GM08714 (cell line): ENCODE results near the gene IL20RB.
"Not testable (repeated sequence)": the region's sequence is repeated elsewhere in the genome, so short reads cannot be mapped to it uniquely, and the experiment has no call there.

ENCODE experiments used
- H3K4me3 ChIP-seq: fragments of 200-500 bp; sonication (Bioruptor generic); 2 replicates; pipeline ENCODE4 v1.5.1; 2014; ENCODE audit warnings: mild to moderate bottlenecking, low read length, inconsistent platforms
- ZNF274 ChIP-seq: IDR thresholded peaks from 2 replicates; pipeline ENCODE4 v1.6.1; 2012; ENCODE audit warnings: mild to moderate bottlenecking, low read depth, low read length

Gene IL20RB

GRCh38 chr3:136955813-136956212, 2.0 kb upstream of the IL20RB start:
- no peak for TF ChIP-seq ZNF274
- no peak overlapping the region for H3K4me3 ChIP-seq

- no peak overlapping the region for H3K4me3 ChIP-seq
- no peak for TF ChIP-seq ZNF274
Observed at GRCh38 chr3:136956971-136957370, 812 bp upstream of the IL20RB start.

- no peak overlapping the region for H3K4me3 ChIP-seq
- no peak for TF ChIP-seq ZNF274
Observed at GRCh38 chr3:136958939-136959338, 1.2 kb downstream of the IL20RB start.

DNA sequence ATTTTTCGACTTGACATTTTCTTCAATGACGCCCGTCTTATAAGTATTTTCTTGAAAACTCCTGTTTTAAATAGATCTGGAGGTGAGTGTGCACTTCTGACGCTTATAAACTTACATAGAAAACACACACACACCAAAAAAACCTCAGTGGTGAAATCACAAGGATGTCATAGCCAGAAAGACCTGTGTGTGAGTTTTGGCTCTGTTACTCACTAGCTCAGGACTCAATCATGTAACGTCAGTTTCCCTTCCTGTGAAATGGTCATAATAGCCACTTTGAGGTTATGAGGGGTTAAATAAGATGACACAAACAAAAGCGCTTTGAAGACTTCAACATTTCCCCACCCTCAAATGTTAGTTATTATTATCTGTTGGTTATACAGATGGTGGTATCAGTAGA, 1.8 kb downstream of the IL20RB start:
- TF ChIP-seq ZNF274, result no peak
- H3K4me3 ChIP-seq, result no peak overlapping the region

DNA sequence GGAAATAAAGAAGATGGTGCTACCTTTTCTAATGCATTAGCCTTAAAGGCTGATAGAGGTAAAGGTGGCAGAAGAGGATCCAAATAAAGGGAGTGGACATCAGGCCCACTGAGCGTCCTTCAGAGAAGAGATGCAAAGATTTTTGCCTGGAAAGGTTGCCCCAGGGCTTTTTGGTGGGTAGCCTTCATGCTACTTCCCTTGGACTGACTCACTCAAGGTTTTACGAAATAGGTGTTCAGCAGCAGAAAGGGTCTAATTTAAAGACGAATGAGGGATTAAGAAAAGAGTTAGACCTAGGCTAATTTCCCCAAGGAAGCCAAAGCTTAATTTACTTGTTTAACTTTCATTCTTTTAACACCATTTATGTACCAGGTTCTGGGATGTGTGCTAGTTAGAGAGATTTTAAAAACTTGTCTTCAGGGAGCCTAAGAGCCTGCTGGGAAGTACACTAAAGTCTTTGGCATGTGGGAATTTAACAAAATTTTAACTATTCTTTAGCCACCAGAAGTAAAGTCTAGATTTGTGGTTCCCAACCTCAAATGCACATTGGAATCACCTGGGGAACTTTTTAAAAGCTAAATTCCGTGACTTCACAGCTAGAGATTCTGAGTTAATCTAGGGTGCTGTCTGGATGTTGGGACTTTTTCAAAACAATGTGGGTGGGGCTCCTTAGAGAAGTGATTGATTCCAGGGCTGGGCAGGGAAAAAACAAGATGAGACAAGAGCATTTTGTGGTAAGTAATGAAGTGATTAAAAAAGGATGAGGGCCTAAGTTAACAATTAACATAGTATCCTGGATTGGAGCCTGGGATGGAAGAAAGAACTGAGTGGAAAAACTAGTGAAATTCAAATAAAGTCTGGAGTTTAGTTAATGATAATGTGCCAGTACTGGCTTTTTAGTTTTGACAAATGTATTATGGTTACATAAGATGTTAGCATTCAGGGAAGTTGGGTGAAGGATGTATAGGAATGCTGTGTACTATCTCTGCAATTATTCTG, 3.4 kb downstream of the IL20RB start:
- no peak overlapping the region for H3K4me3 ChIP-seq
- TF ChIP-seq ZNF274, result no peak

DNA sequence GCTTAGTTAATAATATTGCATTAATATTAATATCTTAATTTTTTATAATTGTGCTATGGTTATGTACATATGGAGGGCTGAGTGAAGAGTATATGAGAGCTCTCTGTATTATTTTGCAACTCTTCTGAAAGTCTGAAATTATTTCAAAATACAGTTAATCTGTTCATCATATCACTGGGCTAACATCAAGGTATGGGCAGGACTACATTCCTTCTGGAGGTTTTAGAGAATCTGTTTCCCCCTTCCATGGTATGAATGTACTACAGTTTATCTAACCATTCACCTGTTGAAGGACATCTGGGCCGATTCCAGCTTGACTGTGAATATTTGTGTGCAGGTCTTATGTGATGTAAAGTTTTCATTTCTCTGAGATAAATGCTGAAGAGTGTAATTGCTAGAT, 5.1 kb downstream of the IL20RB start:
- no peak for TF ChIP-seq ZNF274
- no peak overlapping the region for H3K4me3 ChIP-seq

GRCh38 chr3:136969539-136969938, 11.8 kb downstream of the IL20RB start:
- H3K4me3 ChIP-seq, result not testable (repeated sequence)

DNA sequence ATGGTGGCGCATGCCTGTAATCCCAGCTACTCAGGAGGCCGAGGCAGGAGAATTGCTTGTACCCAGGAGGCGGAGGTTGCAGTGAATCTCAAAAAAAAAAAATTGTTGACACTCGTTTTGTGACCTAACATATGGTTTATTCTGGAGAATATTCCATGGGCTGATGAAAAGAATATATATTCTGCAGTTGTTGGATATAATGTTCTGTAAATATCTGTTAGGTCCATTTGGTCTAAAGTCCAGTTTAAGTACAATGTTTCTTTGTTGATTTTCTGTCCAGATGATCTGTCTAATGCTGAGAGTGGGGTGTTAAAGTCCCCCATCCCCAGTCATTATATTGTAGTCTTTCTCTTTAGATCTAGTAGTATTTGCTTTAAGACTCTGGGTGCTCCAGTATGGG, 15.6 kb downstream of the IL20RB start:
- TF ChIP-seq ZNF274, result no peak
- no peak overlapping the region for H3K4me3 ChIP-seq

- no peak for TF ChIP-seq ZNF274
- H3K4me3 ChIP-seq, result no peak overlapping the region
Observed at GRCh38 chr3:136974670-136975069, 16.9 kb downstream of the IL20RB start.

DNA sequence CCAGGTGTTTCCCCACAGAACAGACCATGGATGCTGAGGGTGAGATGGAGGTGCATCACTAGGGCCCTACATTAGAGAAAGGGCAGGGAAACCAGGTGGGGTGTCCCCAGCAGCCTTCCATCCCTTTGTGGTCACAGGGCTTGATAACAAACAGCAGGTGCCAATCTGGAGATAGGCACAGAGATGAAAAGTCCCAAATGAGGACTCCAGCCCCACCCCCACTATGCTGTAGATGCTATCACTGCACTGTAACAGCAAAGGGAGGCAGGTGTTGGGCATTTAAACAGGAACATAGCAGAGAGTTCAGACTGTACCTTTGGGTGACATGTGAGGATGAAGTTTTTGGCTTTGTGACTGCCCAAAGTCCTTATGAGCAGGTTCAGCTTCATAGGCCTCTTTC, 21.4 kb downstream of the IL20RB start:
- H3K4me3 ChIP-seq, result no peak overlapping the region
- no peak for TF ChIP-seq ZNF274

- TF ChIP-seq ZNF274, result no peak
- H3K4me3 ChIP-seq, result no peak overlapping the region
Observed at GRCh38 chr3:136979684-136980083, 21.9 kb downstream of the IL20RB start.

GRCh38 chr3:136982033-136982432, 24.2 kb downstream of the IL20RB start:
- TF ChIP-seq ZNF274, result no peak
- no peak overlapping the region for H3K4me3 ChIP-seq

GRCh38 chr3:136982520-136983138, 24.8 kb downstream of the IL20RB start:
- H3K4me3 ChIP-seq, result no peak overlapping the region
- TF ChIP-seq ZNF274, result no peak

DNA sequence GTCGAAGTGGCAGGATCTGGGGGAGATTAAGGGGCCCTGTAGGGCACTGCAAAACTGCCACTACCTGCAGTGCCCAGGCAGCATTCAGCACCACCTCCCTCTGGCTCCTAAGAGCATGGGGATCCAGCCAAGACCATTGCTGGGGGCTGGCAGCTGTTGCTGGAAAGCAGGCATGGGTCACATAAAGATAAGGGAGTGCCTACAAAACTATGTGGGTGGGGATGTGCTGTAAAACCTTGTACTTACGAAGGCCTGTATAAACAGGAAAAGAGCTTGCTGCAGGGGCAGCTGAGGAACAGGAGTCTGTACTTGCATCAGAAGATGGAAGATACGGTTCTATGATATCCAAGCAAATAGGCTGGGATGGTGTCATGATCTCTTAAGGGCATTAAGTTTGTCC, 27.1 kb downstream of the IL20RB start:
- no peak for TF ChIP-seq ZNF274
- H3K4me3 ChIP-seq, result no peak overlapping the region

DNA sequence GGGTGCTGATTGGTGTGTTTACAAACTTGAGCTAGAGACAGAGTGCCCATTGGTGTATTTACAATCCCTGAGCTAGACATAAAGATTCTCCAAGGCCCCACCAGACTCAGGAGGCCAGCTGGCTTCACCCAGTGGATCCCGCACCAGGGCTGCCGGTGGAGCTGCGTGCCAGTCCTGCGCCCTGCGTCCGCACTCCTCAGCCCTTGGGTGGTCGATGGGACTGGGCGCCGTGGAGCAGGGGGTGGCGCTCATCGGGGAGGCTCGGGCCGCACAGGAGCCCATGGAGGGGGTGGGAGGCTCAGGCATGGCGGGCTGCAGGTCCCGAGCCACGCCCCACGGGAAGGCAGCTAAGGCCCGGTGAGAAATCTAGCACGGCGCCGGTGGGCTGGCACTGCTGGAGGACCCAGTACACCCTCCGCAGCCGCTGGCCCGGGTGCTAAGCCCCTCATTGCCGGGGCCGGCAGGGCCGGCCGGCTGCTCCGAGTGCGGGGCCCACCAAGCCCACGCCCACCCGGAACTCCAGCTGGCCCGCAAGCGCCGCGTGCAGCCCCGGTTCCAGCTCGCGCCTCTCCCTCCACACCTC, 29.7 kb downstream of the IL20RB start:
- H3K4me3 ChIP-seq, result not testable (repeated sequence)
